HL-60 (cell line): ENCODE data around the gene APCDD1.

Experiments
- GABPA ChIP-seq: IDR thresholded peaks from 2 replicates; pipeline ENCODE4 v1.6.1; 2012; ENCODE audit warnings: low read depth
- TF ChIP-seq, protein P1 (sequence below): IDR thresholded peaks from one replicate; pipeline ENCODE4 v1.5.1; 2011; ENCODE audit warnings: low read length, control low read depth, inconsistent platforms; ENCODE audit not compliant: insufficient read depth

DNA sequence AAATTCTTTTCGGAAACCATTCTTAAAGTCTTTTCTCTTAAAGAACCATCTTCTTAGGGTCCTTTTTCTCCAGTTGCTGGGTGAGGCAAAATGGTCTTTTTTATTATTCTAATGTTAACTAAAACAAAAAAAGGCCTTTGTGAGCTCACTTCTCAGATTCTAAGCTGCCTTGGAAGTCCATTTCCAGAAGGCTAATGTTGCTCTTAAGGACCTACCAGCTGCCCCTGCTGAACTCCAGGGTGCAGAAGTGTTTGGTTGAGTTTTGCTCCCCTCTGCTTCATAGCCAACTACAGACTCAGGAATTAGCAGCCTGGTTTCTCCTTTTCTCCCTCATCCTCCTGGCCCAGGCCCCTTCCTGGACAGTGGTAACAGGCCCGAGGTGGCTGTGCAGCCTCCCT, 23.4 kb downstream of the APCDD1 start:
- TF ChIP-seq, protein P1, sequence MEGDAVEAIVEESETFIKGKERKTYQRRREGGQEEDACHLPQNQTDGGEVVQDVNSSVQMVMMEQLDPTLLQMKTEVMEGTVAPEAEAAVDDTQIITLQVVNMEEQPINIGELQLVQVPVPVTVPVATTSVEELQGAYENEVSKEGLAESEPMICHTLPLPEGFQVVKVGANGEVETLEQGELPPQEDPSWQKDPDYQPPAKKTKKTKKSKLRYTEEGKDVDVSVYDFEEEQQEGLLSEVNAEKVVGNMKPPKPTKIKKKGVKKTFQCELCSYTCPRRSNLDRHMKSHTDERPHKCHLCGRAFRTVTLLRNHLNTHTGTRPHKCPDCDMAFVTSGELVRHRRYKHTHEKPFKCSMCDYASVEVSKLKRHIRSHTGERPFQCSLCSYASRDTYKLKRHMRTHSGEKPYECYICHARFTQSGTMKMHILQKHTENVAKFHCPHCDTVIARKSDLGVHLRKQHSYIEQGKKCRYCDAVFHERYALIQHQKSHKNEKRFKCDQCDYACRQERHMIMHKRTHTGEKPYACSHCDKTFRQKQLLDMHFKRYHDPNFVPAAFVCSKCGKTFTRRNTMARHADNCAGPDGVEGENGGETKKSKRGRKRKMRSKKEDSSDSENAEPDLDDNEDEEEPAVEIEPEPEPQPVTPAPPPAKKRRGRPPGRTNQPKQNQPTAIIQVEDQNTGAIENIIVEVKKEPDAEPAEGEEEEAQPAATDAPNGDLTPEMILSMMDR, result no peak
- no peak for TF ChIP-seq GABPA
